Calu3 (cell line): ENCODE results near the gene GALNT12. TPM values are rescaled to one million over a fixed set of nuclear protein-coding genes. Genes with fewer than 3 reads are reported as not detected.
A peak's percentile ranks its signal among the peaks of the same experiment; 100 is the strongest.

ENCODE experiments used
- BruUV-seq: library from RNA; stranded (reverse); fragments of 400-500 nt; replicated peaks from 2 replicates; lab custom pipeline; 2021; lab: Mats Ljungman, UMichigan
- CTCF ChIA-PET: fragments of 300-600 bp; sonication (Branson Sonifier 250); formaldehyde crosslinking; loops from one replicate; lab custom pipeline; 2022; ENCODE audit warnings: antibody characterized with exemption; lab: Charles Lee
- DNase-seq: peaks from one replicate; pipeline ENCODE4 v3.0.0; 2022
- H3K27ac Mint-ChIP-seq: one replicate; pipeline ENCODE4 v1.8.0; 2022; ENCODE audit warnings: mixed read lengths; ENCODE audit not compliant: unreplicated experiment
- H3K27me3 Mint-ChIP-seq: one replicate; pipeline ENCODE4 v1.8.0; 2022; ENCODE audit warnings: mixed read lengths; ENCODE audit not compliant: unreplicated experiment
- H3K36me3 Mint-ChIP-seq: one replicate; pipeline ENCODE4 v1.8.0; 2022; ENCODE audit warnings: mild to moderate bottlenecking, moderate library complexity, mixed read lengths; ENCODE audit not compliant: insufficient read depth, unreplicated experiment
- H3K4me1 Mint-ChIP-seq: one replicate; pipeline ENCODE4 v1.8.0; 2022; ENCODE audit warnings: mild to moderate bottlenecking, low read depth, mixed read lengths; ENCODE audit not compliant: unreplicated experiment
- H3K4me3 Mint-ChIP-seq: one replicate; pipeline ENCODE4 v1.8.0; 2022; ENCODE audit warnings: mild to moderate bottlenecking, low read depth, moderate library complexity, mixed read lengths; ENCODE audit not compliant: unreplicated experiment
- H3K9me3 Mint-ChIP-seq: one replicate; pipeline ENCODE4 v1.8.0; 2022; ENCODE audit warnings: low read depth, mixed read lengths; ENCODE audit not compliant: unreplicated experiment
- intact Hi-C: fragments of 100-400 bp; cut with micrococcal nuclease; formaldehyde crosslinking; loops from one replicate; pipeline ENCODE4 v1.10.0; 2022; ENCODE audit not compliant: unreplicated experiment
- total RNA-seq: library from RNA; stranded (reverse); gene quantifications from 2 replicates; pipeline ENCODE4 v1.2.3, GENCODE V29; 2022
- TF ChIP-seq, protein P1 (sequence below): fragments of 200-600 bp; IDR thresholded peaks from one replicate; pipeline ENCODE4 v1.8.0; 2022; ENCODE audit warnings: antibody characterized with exemption; ENCODE audit not compliant: unreplicated experiment

The GALNT12 gene
- total RNA-seq, 1 experiment from 2014 or later = 49.2 TPM

DNA sequence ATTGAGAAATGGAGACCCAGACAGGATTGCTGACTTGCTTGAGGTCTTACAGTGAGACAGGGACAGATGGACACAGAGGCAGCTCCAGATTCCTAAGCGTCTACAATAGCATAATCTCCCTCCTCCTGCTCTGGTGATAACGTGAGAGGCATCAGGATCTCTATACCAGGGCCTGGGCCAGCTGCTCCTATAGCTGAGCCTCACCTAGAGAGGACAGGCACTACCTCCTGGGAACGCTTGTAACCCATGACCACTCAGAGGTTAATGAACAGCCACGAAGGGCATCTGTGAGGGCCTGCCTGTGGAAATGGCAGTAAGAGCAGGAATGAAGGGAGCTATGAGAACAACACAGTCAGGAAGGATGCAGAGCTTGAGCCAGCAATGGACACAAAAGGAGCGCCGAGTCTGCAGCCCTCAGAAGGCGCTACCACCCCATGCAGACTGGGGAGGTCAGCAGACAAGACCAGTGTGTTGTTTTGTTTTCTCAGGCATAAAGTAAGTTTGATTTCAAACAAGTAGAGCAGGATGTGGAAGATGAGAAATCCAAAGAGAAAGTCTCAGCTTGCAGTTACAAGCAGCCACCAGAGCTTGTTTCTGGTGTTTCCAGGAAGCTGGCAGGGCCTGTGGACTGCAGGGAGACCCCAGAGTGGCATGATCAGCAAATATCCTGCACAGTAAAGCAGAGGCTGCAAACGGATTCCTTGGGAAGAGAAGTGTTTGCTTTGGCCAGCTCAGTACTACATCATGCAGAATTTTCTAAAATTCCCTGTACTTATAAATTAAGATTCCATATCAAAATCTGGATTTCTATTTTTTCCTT is 28.5 kb upstream of the GALNT12 start:
- Mint-ChIP-seq H3K9me3 (no peaks in the 10 kb centered on the region), H3K4me3 (no peak overlapping the region), H3K27ac (no peak overlapping the region), H3K36me3 (peaks cover 31% of the 10 kb centered on the region), H3K4me1 (peaks cover 32% of the 10 kb centered on the region), H3K27me3 (no peaks in the 10 kb centered on the region)
- intact Hi-C loops = loop anchor here (5.0 kb wide), 1 partner anchor 462 kb away; no protein-coding TSS in a partner anchor
- TF ChIP-seq, protein P1, sequence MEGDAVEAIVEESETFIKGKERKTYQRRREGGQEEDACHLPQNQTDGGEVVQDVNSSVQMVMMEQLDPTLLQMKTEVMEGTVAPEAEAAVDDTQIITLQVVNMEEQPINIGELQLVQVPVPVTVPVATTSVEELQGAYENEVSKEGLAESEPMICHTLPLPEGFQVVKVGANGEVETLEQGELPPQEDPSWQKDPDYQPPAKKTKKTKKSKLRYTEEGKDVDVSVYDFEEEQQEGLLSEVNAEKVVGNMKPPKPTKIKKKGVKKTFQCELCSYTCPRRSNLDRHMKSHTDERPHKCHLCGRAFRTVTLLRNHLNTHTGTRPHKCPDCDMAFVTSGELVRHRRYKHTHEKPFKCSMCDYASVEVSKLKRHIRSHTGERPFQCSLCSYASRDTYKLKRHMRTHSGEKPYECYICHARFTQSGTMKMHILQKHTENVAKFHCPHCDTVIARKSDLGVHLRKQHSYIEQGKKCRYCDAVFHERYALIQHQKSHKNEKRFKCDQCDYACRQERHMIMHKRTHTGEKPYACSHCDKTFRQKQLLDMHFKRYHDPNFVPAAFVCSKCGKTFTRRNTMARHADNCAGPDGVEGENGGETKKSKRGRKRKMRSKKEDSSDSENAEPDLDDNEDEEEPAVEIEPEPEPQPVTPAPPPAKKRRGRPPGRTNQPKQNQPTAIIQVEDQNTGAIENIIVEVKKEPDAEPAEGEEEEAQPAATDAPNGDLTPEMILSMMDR = no peak
- no TSS peak for BruUV-seq
- no peak for DNase-seq
- CTCF ChIA-PET = no interaction called here

DNA sequence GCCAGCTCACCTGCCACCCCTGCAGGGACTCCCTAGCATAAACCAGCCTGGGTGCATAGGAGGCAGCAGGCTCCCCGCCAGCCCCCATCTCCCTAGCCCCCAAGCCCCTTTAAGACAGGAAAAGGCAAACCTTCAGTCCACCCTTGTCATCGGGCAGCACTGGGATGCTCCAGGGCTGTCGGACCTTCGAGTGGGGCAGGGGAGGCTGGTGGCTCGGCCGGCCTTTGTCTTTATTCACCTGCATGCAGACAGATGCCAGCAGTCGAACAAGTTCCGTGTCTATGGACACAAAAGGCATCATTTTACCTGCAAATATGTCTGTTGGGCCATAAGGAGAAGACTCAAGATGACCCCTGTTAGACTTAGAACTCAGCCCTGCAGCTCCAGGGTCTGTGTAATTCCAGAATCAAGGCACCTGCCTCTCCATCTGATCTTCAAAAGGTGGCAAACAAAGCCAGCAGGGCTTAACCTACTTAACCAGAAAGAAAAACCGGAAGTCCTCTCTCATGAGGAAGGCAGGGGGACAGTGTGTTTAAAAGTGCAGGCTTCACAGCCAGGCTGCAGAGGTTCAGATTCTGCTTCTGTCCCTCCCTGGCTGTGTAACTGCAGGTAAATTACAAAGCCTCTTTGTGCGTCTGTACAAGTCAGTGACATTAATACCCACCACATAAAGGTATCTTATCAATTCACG is 27.3 kb upstream of the GALNT12 start:
- H3K4me3 Mint-ChIP-seq = no peak overlapping the region
- intact Hi-C loops = no loop called here
- H3K27me3 Mint-ChIP-seq = no peaks in the 10 kb centered on the region
- peaks cover 32% of the 10 kb centered on the region for H3K36me3 Mint-ChIP-seq
- H3K4me1 Mint-ChIP-seq = peaks cover 32% of the 10 kb centered on the region
- DNase-seq = no peak
- CTCF ChIA-PET = no interaction called here
- BruUV-seq = no TSS peak
- TF ChIP-seq, protein P1 = no peak
- no peaks in the 10 kb centered on the region for H3K9me3 Mint-ChIP-seq
- H3K27ac Mint-ChIP-seq = no peak overlapping the region

DNA sequence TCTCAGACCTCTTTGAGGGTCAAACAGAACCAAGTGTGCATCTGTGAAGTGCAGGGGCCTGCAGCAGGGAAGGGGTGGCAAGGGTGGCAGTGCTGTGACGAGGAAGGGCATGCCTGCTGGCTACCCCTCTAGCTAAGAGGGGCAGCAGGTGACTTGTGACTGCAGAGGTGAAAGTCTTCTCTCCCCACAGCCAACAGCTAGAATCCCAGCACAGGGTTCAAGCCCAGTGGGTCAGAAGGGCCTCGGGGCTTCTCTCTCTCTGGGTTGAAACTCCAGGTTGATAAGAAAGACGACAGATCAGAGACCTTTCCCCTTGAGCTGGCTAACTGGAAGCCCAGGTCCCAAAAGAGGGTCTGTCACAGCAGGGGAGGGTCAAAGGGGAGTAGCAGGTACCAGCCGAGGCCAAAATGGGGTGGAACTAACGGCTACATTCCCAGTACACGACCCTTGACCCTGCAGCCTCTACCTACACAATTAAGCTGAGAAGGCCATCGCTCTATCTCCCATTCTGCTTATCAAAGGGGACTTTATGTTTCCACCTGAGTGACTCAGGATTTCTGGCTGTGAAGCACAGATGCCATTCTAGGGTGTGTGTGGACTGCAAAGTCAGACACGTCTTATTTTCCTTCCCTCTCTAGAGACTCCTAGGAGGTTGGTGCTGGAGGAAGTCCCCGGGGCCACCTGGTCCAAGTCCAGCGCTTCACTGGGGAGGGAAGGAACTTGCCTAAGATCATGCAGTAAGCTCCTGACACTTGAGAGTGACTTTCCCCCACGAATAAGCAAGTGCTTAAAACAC is 25.7 kb upstream of the GALNT12 start:
- DNase-seq = peak; percentile 74
- peak overlapping the region; percentile 90 for H3K27ac Mint-ChIP-seq
- CTCF ChIA-PET = no interaction called here
- no peaks in the 10 kb centered on the region for H3K27me3 Mint-ChIP-seq
- H3K9me3 Mint-ChIP-seq = no peaks in the 10 kb centered on the region
- H3K4me3 Mint-ChIP-seq = no peak overlapping the region
- H3K36me3 Mint-ChIP-seq = peaks cover 35% of the 10 kb centered on the region
- H3K4me1 Mint-ChIP-seq = peaks cover 34% of the 10 kb centered on the region
- TF ChIP-seq, protein P1 = no peak
- intact Hi-C loops = no loop called here
- BruUV-seq = no TSS peak

DNA sequence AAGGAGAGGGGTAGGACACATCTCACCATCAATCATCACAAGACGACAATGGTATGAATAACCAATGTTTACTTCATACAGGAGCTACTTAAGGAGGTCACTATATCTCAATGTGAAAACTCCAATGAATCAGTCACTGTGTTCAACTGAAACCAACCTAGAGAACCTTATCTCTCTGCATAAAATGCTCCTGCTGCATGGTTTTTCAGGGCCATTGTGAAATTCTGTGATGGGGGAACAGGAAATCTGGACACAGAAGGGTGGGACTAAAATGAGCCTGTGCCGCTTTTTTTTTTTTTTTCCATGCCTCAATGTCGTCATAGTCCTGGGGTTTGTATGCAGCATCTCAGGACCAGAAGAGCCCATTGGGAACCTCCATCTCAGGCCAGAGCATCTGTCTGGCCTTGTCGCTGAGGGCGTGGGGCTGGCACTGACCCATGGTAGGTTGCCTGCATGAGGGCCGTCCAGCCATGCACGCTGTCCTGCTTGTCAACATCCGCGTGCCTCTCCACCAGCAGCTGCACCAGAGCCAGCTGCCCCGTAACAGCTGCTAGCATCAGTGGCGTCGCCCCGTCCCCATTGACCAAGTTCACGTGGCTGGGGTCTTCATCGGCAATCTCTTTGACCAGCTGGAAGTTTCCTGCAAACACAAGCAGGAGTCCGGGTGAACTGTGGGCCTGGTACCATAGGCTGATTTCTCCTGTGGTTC is 23.8 kb upstream of the GALNT12 start:
- Mint-ChIP-seq H3K4me3 (no peak overlapping the region), H3K9me3 (no peaks in the 10 kb centered on the region), H3K27ac (peak overlapping the region; percentile 90), H3K4me1 (peaks cover 41% of the 10 kb centered on the region), H3K27me3 (no peaks in the 10 kb centered on the region), H3K36me3 (peaks cover 22% of the 10 kb centered on the region)
- BruUV-seq = no TSS peak
- no peak for DNase-seq
- CTCF ChIA-PET = no interaction called here
- intact Hi-C loops = no loop called here
- TF ChIP-seq, protein P1 = no peak
